ENCODE results near the gene NUP37. TPM values are rescaled to one million over a fixed set of nuclear protein-coding genes. Genes with fewer than 3 reads are reported as not detected.
"Not testable (repeated sequence)": the region's sequence is repeated elsewhere in the genome, so short reads cannot be mapped to it uniquely, and the experiment has no call there.

Gene NUP37
- total RNA-seq (2014; rRNA removed; shearing (Covaris generic)): 92.6 TPM in 2 replicates
- polyA plus RNA-seq (2014; cell fraction: nucleus; rRNA removed): 140 and 212 TPM in 2 replicates

GRCh38 chr12:102119674-102120563, at the start of gene NUP37, which contains the start of gene PARPBP:
TSS of gene NUP37 (minus strand) at chr12:102120114. CDS start at chr12:102118518, 1,596 bp downstream.
TSS of gene PARPBP (plus strand) at chr12:102120183. CDS start at chr12:102123889, 3,706 bp downstream.
- peak; percentile 85 for DNase-seq (ENCODE audit: extremely low read depth, low read depth)

- DNase-seq (ENCODE audit: extremely low read depth, low read depth): no peak
Observed at GRCh38 chr12:102167821-102168604, 48.1 kb upstream of the NUP37 start.

- DNase-seq (ENCODE audit: extremely low read depth, low read depth): no peak
Observed at GRCh38 chr12:102163383-102163782, 43.5 kb upstream of the NUP37 start.

GRCh38 chr12:102155206-102155605, 35.3 kb upstream of the NUP37 start:
- not testable (repeated sequence) for DNase-seq (ENCODE audit: extremely low read depth, low read depth)

- not testable (repeated sequence) for DNase-seq (ENCODE audit: extremely low read depth, low read depth)
Observed at GRCh38 chr12:102147062-102147587, 27.2 kb upstream of the NUP37 start.

GRCh38 chr12:102144221-102144620, 24.3 kb upstream of the NUP37 start:
- DNase-seq (ENCODE audit: extremely low read depth, low read depth): no peak

GRCh38 chr12:102142866-102143373, 23.0 kb upstream of the NUP37 start:
- not testable (repeated sequence) for DNase-seq (ENCODE audit: extremely low read depth, low read depth)

- DNase-seq (ENCODE audit: extremely low read depth, low read depth): not testable (repeated sequence)
Observed at GRCh38 chr12:102137619-102138018, 17.7 kb upstream of the NUP37 start.

GRCh38 chr12:102131442-102131841, 11.5 kb upstream of the NUP37 start:
- DNase-seq (ENCODE audit: extremely low read depth, low read depth): not testable (repeated sequence)

GRCh38 chr12:102130720-102131119, 10.8 kb upstream of the NUP37 start:
- DNase-seq (ENCODE audit: extremely low read depth, low read depth): not testable (repeated sequence)

GRCh38 chr12:102121328-102121727, 1.4 kb upstream of the NUP37 start:
- not testable (repeated sequence) for DNase-seq (ENCODE audit: extremely low read depth, low read depth)

- no peak for DNase-seq (ENCODE audit: extremely low read depth, low read depth)
Observed at GRCh38 chr12:102120886-102121285, 972 bp upstream of the NUP37 start.

- DNase-seq (ENCODE audit: extremely low read depth, low read depth): no peak
Observed at GRCh38 chr12:102120564-102120873, 605 bp upstream of the NUP37 start.

GRCh38 chr12:102118874-102119273, 1.0 kb downstream of the NUP37 start:
- DNase-seq (ENCODE audit: extremely low read depth, low read depth): no peak

- no peak for DNase-seq (ENCODE audit: extremely low read depth, low read depth)
Observed at GRCh38 chr12:102116392-102116791, 3.5 kb downstream of the NUP37 start.

- no peak for DNase-seq (ENCODE audit: extremely low read depth, low read depth)
Observed at GRCh38 chr12:102114212-102114611, 5.7 kb downstream of the NUP37 start.

- no peak for DNase-seq (ENCODE audit: extremely low read depth, low read depth)
Observed at GRCh38 chr12:102110782-102111181, 9.1 kb downstream of the NUP37 start.

- DNase-seq (ENCODE audit: extremely low read depth, low read depth): no peak
Observed at GRCh38 chr12:102107970-102108369, 11.9 kb downstream of the NUP37 start.

GRCh38 chr12:102106905-102107304, 13.0 kb downstream of the NUP37 start:
- no peak for DNase-seq (ENCODE audit: extremely low read depth, low read depth)

- DNase-seq (ENCODE audit: extremely low read depth, low read depth): no peak
Observed at GRCh38 chr12:102096855-102097254, 23.1 kb downstream of the NUP37 start.

Data from NCI-H460 (cell line).